HepG2 (cell line): ENCODE data around the gene PLA2G12B. TPM values are rescaled to one million over a fixed set of nuclear protein-coding genes. Genes with fewer than 3 reads are reported as not detected.

Source experiments
- BCL3 ChIP-seq: sonication (generic); formaldehyde crosslinking; IDR thresholded peaks from 2 replicates; pipeline ENCODE4 v1.5.1; 2020; ENCODE audit warnings: mild to moderate bottlenecking, missing genetic modification reagents, moderate library complexity
- BHLHE40 ChIP-seq: IDR thresholded peaks from 2 replicates; pipeline ENCODE4 v1.6.1; 2011; ENCODE audit warnings: low read length, improper control_type of control experiment
- ESRRA ChIP-seq: sonication (generic); formaldehyde crosslinking; IDR thresholded peaks from 2 replicates; pipeline ENCODE4 v1.5.1; 2020; ENCODE audit warnings: mild to moderate bottlenecking, low read depth, missing genetic modification reagents
- MNT ChIP-seq: fragments of 450-650 bp; IDR thresholded peaks from 2 replicates; pipeline ENCODE4 v1.6.1; 2016
- NCOR1 ChIP-seq: fragments of 200-600 bp; sonication (generic); IDR thresholded peaks from 2 replicates; pipeline ENCODE4 v1.7.0; 2017; ENCODE audit warnings: antibody characterized with exemption, low read length, borderline replicate concordance
- RAD21 ChIP-seq: fragments of 450-650 bp; formaldehyde crosslinking; IDR thresholded peaks from 2 replicates; pipeline ENCODE4 v1.5.0; 2020; ENCODE audit warnings: mild to moderate bottlenecking
- RFXANK ChIP-seq: IDR thresholded peaks from 2 replicates; pipeline ENCODE4 v1.6.1; 2016
- YEATS4 ChIP-seq: sonication (generic); formaldehyde crosslinking; IDR thresholded peaks from 2 replicates; pipeline ENCODE4 v1.4.0; 2020; ENCODE audit warnings: missing genetic modification reagents, borderline replicate concordance
- ZBTB38 ChIP-seq: sonication (generic); formaldehyde crosslinking; IDR thresholded peaks from 2 replicates; pipeline ENCODE4 v1.5.1; 2020; ENCODE audit warnings: mild to moderate bottlenecking, missing genetic modification reagents
- ZBTB49 ChIP-seq: sonication (generic); formaldehyde crosslinking; IDR thresholded peaks from 2 replicates; pipeline ENCODE4 v1.4.0; 2020; ENCODE audit warnings: missing genetic modification reagents, borderline replicate concordance
- ZFP36L2 ChIP-seq: sonication (generic); formaldehyde crosslinking; IDR thresholded peaks from 2 replicates; pipeline ENCODE4 v1.4.0; 2020; ENCODE audit warnings: missing genetic modification reagents
- ZFP90 ChIP-seq: sonication (generic); formaldehyde crosslinking; IDR thresholded peaks from 2 replicates; pipeline ENCODE4 v1.8.0; 2022; ENCODE audit warnings: missing genetic modification reagents, mild to moderate bottlenecking, inconsistent platforms, borderline replicate concordance
- ZNF101 ChIP-seq: sonication (generic); formaldehyde crosslinking; IDR thresholded peaks from 2 replicates; pipeline ENCODE4 v1.4.0; 2020; ENCODE audit warnings: mild to moderate bottlenecking, low read depth, missing genetic modification reagents, borderline replicate concordance
- ZNF260 ChIP-seq: sonication (generic); formaldehyde crosslinking; IDR thresholded peaks from 2 replicates; pipeline ENCODE4 v1.4.0; 2020; ENCODE audit warnings: missing genetic modification reagents, low read depth, mild to moderate bottlenecking, borderline replicate concordance
- ZNF280B ChIP-seq: sonication (generic); formaldehyde crosslinking; IDR thresholded peaks from 2 replicates; pipeline ENCODE4 v1.5.0; 2020; ENCODE audit warnings: missing genetic modification reagents, mild to moderate bottlenecking, borderline replicate concordance
- ZNF335 ChIP-seq: sonication (generic); formaldehyde crosslinking; IDR thresholded peaks from 2 replicates; pipeline ENCODE4 v1.4.0; 2020; ENCODE audit warnings: missing genetic modification reagents
- ZNF431 ChIP-seq: sonication (generic); formaldehyde crosslinking; IDR thresholded peaks from 2 replicates; pipeline ENCODE4 v1.9.0; 2022; ENCODE audit warnings: missing genetic modification reagents, low read depth, mild to moderate bottlenecking, borderline replicate concordance
- ZNF629 ChIP-seq: sonication (generic); formaldehyde crosslinking; conservative IDR thresholded peaks from 2 replicates; pipeline ENCODE4 v1.5.0; 2020; ENCODE audit warnings: missing genetic modification reagents
- ZSCAN31 ChIP-seq: sonication (generic); formaldehyde crosslinking; IDR thresholded peaks from 2 replicates; pipeline ENCODE4 v1.5.0; 2020; ENCODE audit warnings: low read depth, mild to moderate bottlenecking, missing genetic modification reagents
- ZUFSP ChIP-seq: sonication (generic); formaldehyde crosslinking; IDR thresholded peaks from 2 replicates; pipeline ENCODE4 v1.9.0; 2021; ENCODE audit warnings: missing genetic modification reagents, mild to moderate bottlenecking, borderline replicate concordance
- polyA plus RNA-seq, 8 experiments: library from polyadenylated mRNA; depleted of rRNA in 3 of 8; stranded (reverse) in 7 of 8; unstranded in 1 of 8; fragments of >200 nt; fragmentation: Illumina TruSeq in 4 of 8; extraction: Trizol in 4 of 8; gene quantifications; 2 replicates each; pipeline versions ENCODE4 v1.2.1 to v1.2.3, GENCODE V29; 2011 to 2016; ENCODE audit warnings: low read depth in 4 of 8, missing spikeins in 1 of 8, mixed read lengths in 1 of 8; ENCODE audit not compliant: insufficient read depth in 1 of 8
- total RNA-seq, 5 experiments: library from RNA; depleted of rRNA; stranded (reverse); fragments of >200 nt; fragmentation: Illumina TruSeq; extraction: Trizol; gene quantifications; 2 replicates each; pipeline ENCODE4 v1.2.3, GENCODE V29; 2016; ENCODE audit warnings: low read depth in 1 of 5

The PLA2G12B gene
- total and polyA plus RNA-seq, 2 of the 13 experiments (the other 11 are each of a cell fraction or from before 2014, with no cell fraction given), result 7.7 to 38.0 TPM

- TF ChIP-seq NCOR1, result peak; percentile 51; the same call in 1 of the 2 replicates
- TF ChIP-seq RAD21, result no peak
- TF ChIP-seq MNT, result no peak
- no peak for TF ChIP-seq ZSCAN31 (CRISPR knock-in tag)
- TF ChIP-seq RFXANK (CRISPR knock-in tag), result no peak
- TF ChIP-seq ESRRA, result 0 out of 2 replicates have a peak, but pooled peaks have one; percentile 8
- no peak for TF ChIP-seq ZNF280B (CRISPR knock-in tag)
- no peak for TF ChIP-seq ZNF431 (CRISPR knock-in tag)
- TF ChIP-seq YEATS4 (CRISPR knock-in tag), result 0 out of 2 replicates have a peak, but pooled peaks have one; percentile 53
- no peak for TF ChIP-seq ZFP90 (CRISPR knock-in tag)
- no peak for TF ChIP-seq ZNF101
- no peak for TF ChIP-seq ZBTB49 (CRISPR knock-in tag)
- TF ChIP-seq ZFP36L2 (CRISPR knock-in tag), result no peak
- TF ChIP-seq ZNF335 (CRISPR knock-in tag), result no peak
- TF ChIP-seq ZNF629 (CRISPR knock-in tag), result no peak
- TF ChIP-seq BHLHE40, result no peak
- TF ChIP-seq BCL3 (CRISPR knock-in tag), result no peak
- no peak for TF ChIP-seq ZNF260 (CRISPR knock-in tag)
- no peak for TF ChIP-seq ZUFSP (CRISPR knock-in tag)
- no peak for TF ChIP-seq ZBTB38 (CRISPR knock-in tag)
Observed at GRCh38 chr10:72954596-72955554, at the start of gene PLA2G12B (continued).
